HG03575 (cell line): Measurements from ENCODE around the gene TP53I13.

Experiments used
- ATAC-seq: cut with Tn5 transposase; IDR thresholded peaks from one replicate; pipeline ENCODE4 v1.9.1; 2021; ENCODE audit not compliant: unreplicated experiment, insufficient number of reproducible peaks, low FRiP score; ENCODE audit errors: extremely low read depth

The TP53I13 gene

GRCh38 chr17:29577385-29578211 is 9.1 kb downstream of the TP53I13 start:
- ATAC-seq = no peak

GRCh38 chr17:29578626-29579485 is 10.4 kb downstream of the TP53I13 start:
- no peak for ATAC-seq

- ATAC-seq = no peak
Measured at GRCh38 chr17:29579866-29580771, 11.6 kb downstream of the TP53I13 start.

DNA sequence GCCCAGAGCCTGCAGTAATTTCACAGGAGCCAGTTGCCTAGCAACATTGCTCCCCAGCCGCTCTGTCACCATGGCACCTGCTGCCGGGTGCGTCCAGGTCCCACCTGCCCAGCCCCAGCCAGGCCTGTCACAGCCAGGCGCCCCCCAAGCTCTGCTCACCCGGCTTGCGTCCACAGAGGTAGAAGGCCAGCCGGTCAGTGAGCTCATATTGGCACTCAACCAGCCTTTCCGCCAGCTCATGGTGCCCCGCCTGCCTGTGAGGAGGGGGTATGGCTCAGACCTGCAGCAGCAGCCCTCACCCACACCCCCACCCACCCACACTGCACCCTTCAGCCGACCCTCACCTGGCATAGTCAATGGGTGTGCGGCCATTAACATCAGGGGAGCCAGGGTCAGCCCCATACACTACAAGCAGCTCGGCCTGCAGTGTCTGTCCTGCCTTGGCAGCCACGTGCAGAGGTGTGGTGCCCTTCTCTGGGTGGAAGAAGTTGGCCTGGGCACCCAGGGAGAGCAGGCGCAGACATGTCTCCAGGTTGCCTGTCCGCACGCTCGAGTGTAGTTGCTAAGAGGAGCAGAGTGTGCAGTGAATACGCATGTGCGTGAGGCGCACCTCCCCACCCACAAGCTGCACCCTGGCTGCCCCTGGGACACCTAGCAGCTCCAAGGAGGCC is 13.2 kb downstream of the TP53I13 start:
- ATAC-seq = no peak

DNA sequence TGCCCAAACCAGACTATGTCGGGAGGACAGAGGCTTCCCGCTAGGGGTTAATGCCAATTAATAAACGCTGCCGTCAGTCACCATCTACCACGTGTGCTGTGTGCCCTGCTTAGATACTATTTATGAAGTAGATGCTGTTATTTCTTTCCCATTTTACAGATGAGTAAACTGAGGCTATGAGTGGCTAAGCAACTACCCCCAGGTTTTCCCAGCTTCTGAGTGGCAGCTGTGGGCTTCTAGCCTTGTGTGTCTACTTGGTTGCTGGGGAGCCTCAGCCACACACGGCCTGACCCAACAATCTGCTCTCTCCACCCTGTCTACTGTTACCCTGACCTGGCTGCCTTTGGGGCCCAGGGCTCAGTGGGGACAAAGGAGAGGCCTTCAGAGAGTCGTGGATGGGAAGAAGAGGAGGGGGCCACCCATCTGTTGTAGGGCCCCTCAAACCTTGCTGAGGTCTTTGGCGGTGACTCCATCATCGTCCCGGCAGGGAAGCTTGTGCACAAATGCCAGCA is 13.8 kb downstream of the TP53I13 start:
- ATAC-seq = no peak

- no peak for ATAC-seq
Measured at GRCh38 chr17:29582772-29583171, 14.3 kb downstream of the TP53I13 start.

DNA sequence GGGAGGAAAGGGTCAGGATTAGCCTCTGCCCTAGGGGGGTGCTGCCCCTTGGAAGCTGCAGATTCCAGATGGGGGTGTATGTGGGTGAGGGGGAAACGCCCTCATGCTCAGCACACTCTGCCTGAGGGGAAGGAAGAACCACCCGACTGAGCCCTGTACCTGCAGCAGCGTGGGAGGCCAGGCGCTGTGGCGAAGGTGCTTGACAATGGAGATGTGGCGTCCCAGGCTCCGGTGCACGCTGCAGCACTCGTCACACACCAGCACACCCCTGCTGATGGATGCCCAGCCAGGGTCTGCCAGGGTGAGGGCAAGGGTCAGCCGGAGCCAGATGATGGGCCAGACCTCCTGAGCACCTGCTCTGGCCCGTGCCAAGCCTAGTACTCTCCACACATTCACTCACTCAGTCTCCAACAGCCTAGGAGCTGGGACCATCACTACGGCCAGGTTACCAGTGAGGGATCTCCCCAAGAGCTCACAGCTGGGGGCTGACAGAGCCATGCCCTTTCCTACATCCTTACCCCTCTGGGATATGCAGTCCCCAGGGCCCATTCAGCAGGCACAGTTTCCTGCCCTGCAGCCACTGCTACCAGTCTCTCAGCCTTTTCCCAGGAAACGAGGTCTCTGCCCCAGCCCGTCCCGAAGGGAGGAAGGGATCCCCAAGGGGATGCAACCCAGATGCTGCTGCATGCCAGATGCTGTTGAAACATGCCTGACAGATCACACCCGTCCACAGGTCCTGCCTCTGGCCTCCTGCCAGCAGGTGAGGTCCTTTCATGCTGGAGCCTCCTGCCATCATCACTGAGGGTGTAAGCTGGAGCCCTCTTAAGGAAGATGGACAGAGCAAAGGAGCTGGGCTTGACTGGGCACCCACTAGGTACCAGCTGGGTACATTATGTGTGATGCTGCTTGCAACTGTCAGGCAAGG is 15.1 kb downstream of the TP53I13 start:
- no peak for ATAC-seq

DNA sequence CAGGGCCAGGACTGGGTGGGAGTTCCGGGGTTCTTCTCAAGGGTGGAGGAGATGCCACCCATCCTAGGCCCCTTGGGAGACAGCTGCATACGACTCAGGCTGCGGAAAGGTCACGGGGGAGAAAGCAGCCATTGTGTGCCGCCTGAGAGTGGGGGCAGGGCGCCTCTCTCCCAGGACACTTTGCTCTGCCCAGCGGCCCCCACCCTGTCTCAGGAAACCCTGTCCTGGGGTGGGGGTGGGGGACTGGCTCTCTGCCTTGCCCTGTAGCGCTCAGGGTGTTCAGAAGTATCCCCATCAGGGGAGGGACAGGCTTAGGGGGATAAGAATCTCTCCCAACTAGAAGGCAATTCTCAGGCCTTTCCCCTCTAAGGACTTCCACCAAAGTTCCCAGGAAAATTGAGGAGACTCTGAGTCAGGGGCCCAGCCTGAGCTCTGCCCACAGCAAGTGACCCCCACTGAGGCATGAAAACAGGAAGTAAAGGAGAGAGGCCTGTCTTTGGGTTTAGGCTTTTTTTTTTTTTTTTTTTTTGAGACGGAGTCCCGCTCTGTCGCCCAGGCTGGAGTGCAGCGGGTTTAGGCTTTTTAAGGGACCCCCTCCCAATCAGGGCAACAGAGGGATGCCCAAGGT is 16.1 kb downstream of the TP53I13 start:
- no peak for ATAC-seq

DNA sequence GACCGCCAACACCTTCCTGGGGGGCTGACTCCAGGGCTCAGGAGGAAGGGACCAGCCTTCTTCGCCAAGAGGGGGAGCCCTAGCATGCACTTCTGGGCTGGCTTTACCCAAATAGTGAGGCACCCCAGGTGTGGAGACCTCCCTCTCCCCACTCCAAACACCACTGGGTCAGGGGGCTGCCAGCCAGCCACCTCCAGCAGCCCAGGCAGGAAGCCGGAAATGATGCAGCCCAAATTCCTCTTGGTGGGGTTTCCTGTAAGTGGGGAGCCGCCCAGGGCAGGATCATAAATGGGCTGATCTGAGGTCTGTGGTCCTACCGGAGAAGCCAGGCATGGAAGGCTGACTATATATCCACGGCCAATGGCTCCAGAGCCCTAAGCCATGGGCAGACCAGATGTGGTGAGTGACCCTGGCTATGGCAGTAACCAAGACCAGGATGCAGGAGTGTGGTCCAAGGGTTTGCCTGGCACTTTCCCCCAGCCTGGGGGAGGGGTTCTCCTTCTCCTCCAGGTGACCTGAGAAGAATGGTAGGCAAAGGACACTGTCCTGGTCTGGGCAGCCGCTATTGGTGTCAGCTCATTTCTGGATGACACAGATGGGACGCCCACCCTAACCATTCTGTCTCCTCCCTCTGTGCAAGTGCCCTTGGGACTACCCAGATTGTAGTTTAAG is 16.7 kb downstream of the TP53I13 start:
- no peak for ATAC-seq

DNA sequence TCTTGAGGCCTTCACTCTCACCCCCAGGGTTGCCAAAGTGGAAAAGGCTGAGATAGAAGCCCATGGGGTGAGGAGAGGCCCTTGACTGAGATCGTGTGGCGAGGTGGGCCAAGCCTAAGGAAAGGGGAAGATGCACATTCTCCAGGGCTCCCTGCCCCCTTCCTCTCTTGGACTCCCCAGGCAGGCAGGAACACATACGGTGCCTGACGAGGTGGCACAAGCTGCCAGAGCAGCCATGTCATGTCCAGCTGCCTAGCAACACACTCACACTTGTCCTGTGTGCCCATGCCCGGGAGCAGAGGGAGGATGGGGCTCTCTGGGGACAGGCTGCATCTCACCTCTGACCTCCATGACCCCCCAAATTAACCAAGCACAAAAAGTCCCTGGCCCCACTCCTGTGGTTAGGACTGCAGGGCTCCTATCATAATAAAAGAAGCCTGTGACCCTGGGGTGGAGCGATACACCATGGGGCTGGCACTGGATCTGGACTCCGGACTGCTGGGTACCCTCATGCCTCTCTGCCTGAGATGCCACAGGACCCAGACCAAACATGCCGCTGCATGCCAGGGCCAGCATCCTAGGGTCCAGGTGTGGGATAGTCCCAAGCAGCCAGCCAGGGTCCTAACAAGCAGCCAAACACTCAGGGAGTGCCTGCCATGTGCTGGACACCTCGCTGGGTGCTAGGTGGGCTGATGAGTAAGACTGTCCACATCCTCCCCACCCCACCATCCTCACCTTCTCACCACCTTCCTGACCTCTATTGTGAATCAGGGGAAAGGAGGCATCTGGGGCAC is 18.4 kb downstream of the TP53I13 start:
- no peak for ATAC-seq

DNA sequence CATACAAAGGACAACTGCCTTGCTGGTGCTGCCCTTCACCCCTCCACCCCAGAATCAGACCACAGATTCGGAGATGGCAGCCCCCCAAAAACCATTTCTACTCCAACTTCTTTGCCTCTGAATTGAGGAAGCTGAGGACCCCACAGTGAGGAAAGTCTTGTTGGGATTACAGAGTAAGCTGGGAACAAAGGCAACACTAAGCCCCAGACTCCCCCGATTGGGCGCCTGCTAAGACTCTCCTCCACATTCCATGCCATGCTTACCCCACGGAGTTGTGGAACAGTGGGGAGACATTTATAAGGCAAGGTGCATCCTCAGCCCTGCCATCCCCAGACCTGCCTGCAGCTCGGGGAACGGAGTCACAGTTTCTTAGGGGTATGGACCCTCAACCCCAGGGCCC is 19.1 kb downstream of the TP53I13 start:
- no peak for ATAC-seq

GRCh38 chr17:29588017-29588561 is 19.6 kb downstream of the TP53I13 start:
- ATAC-seq = no peak

- ATAC-seq = no peak
Measured at GRCh38 chr17:29588562-29589411, 20.3 kb downstream of the TP53I13 start.

DNA sequence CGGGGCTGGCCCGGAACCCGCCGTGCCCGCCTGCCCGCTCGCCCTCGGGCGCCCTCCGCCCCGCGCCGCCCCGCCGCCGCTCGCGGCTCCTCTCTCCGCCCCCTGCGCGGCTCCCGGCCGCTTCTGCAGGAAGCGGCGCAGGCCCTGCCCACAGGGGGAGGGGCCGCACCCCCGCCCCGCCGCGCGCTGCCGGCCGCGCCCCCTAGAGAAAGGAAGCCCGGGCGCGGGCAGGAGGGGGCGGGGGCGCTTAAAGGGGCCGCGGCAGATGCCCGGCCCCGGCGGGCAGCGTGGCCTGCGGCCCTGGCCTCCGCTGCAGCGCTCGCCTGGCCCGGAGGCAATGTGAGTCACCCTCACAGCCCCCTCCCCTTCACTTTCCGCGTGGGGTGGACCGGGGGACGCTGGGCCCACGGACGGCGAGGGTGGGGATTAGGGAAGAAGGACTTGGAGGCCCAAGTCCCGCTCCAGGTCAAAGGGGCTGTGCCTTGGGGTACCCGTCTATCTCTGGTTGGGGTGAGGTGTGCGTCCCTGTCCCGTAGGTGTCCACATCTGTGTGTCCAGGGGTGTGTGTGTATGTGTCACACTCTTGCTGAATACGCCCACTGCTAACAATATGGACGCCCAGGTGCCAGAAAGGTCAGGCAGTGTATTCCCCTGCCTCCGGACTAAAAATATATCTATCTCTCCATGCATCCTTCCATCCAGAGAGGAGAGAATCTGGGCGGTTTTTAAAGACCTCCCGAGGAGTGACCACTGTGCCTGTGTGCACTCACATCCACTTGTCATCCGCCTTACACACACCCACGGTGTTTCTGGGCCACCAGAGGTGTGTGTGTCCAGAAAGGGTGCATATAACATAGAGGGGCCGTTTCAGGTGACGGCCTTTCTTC is 21.3 kb downstream of the TP53I13 start, which contains the start of gene GIT1:
Gene GIT1, minus strand, starts transcription at position 125 of the 887 bp plus-strand sequence. CDS start 270 bp downstream, outside the sequence.
- no peak for ATAC-seq
